ENCODE data around the gene ZSCAN5A.
"Not testable (repeated sequence)": the region's sequence is repeated elsewhere in the genome, so short reads cannot be mapped to it uniquely, and the experiment has no call there.

The ZSCAN5A gene

GRCh38 chr19:56209091-56209490, 105.5 kb downstream of the ZSCAN5A start:
- no peak for DNase-seq (ENCODE audit: low read depth in 2 of 2)

DNA sequence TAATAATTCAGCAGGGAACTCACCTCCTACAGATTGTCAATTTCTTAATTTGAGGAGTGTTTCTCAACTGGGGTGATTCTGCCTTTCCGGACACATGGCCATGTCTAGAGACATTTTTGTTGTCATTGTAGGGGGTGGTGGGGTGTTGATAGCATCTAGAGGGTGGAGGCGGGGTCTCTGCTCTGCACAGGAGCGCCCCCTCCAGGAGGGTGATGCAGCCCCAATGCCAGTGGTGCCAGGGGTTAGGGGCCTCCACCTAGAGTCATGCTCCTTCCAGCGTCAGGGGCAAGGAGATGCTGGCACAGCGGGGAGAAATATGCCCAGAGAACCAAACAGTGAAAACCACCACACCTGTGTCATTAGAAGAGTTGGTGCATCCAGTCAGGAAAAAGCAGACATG, 107.1 kb downstream of the ZSCAN5A start:
- not testable (repeated sequence) for DNase-seq (ENCODE audit: low read depth in 2 of 2)

DNA sequence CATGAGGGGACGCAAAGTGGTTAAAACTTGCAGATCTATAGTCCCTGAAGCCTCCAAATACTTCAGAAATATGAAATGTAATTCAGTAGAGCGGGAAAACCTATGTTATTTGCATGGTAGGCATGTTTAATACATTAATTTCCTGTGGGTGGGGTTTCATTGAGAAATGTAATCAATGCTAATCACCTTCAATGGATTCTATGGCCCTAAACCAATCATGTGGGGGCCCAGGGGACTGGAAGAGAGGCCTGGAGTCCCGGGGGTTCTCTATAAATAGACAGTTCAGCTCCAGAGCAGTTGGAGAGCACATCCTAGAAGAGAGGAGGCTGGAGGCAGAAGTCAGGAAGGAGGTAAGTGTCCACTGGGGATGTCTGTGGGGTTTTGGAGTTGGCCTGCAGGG, 112.7 kb downstream of the ZSCAN5A start, which contains the start of gene ZSCAN5C:
Gene ZSCAN5C (plus strand): TSS at position 301 of the 400 bp plus-strand sequence. CDS start 3,641 bp downstream, outside the sequence.
- no peak for DNase-seq (ENCODE audit: low read depth in 2 of 2)

DNA sequence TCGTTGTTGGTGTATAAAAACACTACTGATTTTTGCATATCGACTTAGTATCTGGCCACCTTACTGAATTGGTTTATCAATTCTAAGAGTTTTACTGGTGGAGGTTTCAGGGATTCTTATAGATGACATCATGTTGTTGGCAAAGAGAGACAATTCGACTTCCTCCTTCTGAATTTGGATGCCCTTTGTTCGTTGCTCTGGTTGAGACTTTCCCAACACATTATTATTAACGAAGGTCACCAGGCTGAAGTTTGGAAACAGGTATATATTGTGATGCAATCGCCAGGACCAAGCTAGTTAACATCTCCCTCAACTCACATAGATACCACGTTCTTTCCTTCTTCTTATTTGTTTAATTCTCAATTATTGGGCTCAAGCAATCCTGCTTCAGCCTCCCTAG, 115.0 kb downstream of the ZSCAN5A start:
- DNase-seq (ENCODE audit: low read depth in 2 of 2) = no peak

DNA sequence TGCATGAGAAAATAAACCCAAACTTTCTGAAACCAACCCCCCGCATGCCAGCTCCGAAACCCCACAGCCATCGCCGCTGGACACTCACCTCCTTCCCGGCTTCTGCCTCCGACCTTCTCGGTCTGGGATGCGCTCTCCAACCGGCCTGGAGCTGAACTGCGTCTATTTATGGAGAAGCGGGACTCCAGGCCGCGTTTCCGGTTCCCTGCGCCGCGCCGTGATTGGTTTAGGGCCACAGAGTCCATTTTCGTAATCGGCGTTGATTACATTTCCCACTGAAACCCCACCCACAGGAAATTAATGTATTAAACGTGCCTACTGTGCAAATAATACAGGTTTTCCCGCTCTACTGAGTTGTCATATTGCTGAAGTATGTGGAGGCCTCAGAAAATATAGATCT, 117.0 kb downstream of the ZSCAN5A start, which contains the start of gene ZSCAN5B:
Gene ZSCAN5B (minus strand): TSS at position 138 of the 400 bp plus-strand sequence. CDS start 4,731 bp downstream, outside the sequence.
- not testable (repeated sequence) for DNase-seq (ENCODE audit: low read depth in 2 of 2)

DNA sequence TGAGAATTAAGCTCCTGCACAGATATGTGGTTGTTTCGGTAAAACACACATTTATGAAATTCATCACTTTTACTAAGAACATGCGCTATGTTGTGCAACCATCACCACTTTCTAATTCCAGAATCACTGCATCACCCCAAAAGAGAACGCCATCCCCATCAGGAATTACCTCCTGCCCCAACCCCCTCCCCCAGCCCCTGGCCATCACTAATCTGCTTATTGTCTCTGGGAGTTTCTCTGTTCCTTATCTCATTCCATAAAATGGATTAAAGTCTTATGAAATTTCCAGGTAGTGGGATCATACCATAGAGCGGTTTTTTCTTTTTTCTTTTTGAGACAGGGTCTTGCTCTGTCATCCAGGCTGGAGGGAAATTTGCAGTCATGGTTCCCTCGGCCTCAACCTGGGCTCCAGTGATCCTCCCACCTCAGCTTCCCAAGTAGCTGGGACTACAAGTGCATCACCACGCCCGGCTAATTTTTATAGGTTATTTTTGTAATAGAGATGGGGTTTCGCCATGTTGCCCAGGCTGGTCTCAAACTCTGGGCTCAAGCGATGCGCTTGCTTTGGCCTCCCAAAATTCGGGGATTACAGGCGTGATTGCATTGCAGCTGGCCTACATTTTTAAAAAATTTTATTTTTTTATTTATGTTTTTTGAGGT, 120.5 kb downstream of the ZSCAN5A start:
- no peak for DNase-seq (ENCODE audit: low read depth in 2 of 2)

DNA sequence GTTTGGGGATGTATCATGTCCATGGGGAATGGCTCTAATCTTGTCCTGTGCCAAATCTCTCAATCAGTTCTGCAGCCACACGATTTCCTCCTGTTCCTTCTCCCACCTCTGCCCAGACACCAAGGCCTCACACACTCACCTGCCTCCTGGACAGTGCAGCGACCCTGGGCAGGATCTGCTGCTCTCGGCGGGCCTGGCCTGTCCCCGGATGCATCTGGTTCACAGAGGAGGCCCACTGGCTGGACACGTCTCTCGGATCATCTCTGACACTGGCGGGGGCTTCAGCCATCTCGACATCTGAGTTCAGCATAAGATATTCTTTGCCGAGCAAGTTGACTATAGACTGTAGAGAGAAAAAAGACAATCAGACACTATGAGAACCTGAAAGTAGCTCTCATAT, 122.9 kb downstream of the ZSCAN5A start:
- no peak for DNase-seq (ENCODE audit: low read depth in 2 of 2)

DNA sequence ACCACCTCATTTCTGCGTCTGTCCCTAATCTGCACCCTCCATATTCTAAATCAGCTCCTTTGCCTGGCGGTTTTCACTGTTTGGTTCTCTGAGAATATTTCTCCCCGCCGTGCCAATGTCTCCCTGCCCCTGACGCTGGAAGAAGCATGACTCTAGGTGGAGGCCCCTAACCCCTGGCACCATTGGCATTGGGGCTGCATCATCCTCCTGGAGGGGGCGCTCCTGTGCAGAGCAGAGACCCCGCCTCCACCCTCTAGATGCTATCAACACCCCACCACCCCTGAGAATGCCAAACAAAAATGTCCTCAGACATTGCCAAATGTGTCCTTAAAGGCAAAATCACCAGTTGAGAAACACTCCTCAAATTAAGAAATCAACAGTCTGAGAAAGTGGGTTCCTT, 123.5 kb downstream of the ZSCAN5A start:
- no peak for DNase-seq (ENCODE audit: low read depth in 2 of 2)

DNA sequence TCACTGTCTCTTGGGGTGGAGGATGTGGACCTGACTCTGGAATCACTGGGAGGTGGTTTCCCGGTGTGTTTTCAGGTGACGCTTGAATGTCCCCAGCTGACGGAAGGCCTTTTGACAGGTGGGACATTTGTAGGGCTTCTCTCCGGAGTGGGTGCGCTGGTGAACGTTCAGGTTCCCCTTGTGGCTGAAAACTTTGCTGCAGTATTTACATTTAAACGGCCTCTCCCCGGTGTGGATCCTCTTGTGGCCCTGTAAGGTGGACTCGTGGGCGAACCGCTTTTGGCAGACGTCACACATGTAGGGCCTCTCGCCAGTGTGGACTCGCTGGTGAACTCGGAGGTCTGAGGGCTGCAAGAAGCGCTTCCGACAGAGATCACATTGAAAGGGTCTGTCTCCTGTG, 124.9 kb downstream of the ZSCAN5A start:
- DNase-seq (ENCODE audit: low read depth in 2 of 2) = no peak

DNA sequence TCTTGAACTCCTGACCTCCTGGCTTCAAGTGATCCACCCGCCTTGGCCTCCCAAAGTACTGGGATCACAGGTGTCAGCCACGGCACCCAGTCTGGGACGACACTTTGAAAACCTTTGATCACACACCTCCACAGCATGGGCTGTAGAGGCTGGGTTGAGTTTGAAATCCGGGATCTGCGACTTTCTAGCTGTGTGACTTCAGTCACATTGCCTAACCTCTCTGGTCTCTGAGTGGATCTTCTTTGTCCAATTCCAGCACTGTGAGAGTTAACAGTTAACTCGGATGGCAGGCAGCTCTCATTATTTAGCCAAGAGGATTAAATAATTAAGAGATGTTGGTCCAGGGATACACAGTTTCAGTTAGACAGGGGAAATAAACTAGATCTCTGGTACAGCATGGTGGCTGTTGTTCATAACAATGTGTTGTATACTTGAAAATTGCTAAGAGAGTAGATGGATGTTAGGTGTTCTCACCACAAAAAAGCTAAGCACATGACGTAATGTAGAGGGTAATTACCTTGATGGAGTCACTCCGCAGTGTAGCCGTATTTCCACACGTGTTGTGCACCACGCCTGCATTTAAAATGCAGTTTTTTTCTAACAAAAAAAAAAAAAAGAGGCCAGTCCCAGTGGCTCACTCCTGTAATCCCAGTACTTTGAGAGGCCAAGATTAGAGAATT, 136.9 kb downstream of the ZSCAN5A start:
- no peak for DNase-seq (ENCODE audit: low read depth in 2 of 2)

DNA sequence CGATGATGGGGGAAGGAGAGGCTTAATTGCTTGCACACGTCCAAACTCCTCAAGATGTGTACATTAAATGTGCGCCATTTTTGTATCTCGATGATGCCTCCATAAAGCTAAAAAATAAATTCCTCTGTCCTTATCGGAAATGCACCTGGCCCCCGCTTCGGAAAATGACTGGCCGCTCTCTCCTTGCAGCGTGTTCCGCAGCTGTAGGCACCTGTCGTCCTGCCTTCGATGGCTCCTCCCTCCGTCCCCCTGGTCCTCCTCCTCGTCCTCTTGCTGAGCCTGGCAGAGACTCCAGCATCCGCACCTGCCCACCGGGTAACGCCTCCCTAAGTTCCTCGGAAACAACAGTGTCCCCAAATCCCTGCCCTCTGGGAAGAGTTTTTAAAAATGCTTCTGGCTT, 137.8 kb downstream of the ZSCAN5A start:
- no peak for DNase-seq (ENCODE audit: low read depth in 2 of 2)

DNA sequence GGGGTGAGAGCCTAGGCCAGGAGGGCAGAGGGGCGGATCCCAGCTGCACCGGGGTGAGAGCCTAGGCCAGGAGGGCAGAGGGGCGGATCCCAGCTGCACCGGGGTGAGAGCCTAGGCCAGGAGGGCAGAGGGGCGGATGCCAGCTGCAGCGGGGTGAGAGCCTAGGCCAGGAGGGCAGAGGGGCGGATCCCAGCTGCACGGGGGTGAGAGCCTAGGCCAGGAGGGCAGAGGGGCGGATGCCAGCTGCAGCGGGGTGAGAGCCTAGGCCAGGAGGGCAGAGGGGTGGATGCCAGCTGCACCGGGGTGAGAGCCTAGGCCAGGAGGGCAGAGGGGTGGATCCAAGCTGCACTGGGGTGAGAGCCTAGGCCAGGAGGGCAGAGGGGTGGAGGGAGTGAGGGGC, 138.3 kb downstream of the ZSCAN5A start:
- not testable (repeated sequence) for DNase-seq (ENCODE audit: low read depth in 2 of 2)

DNA sequence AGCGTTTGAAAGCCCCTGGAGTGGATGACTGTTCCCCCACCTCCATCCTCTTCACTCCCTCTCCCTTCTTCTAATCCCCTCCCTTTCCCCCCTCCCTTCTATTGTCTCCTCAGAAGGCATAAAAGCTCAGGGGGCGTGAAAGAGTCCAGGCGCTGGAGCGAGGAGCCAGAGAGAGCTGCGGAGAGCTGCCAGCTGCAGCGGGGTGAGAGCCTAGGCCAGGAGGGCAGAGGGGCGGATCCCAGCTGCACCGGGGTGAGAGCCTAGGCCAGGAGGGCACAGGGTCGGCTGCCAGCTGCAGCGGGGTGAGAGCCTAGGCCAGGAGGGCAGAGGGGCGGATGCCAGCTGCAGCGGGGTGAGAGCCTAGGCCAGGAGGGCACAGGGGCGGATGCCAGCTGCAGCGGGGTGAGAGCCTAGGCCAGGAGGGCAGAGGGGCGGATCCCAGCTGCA, 138.8 kb downstream of the ZSCAN5A start, which contains the start of gene GALP:
Gene GALP (plus strand): TSS at position 148 of the 447 bp plus-strand sequence. CDS start 1,101 bp downstream, outside the sequence.
- not testable (repeated sequence) for DNase-seq (ENCODE audit: low read depth in 2 of 2)

DNA sequence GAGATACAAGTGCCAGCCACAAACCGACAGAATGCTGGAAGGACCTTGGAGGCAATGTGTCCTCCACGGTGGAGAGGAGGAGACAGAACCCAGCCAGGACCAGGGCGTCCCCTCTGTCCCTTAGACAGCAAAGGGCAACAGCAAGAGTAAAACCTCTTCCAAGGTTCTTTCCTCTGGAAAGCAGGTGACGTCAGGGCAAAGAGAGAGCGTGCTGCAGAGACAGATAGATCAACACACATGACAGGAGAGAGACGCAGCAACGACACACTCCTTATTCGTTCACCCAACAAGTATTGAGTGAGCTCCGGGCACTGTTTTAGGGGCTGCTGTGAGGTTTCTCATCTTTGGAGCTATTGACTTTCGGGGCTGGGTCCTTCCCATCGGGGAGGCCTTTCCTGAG, 140.1 kb downstream of the ZSCAN5A start:
- no peak for DNase-seq (ENCODE audit: low read depth in 2 of 2)

DNA sequence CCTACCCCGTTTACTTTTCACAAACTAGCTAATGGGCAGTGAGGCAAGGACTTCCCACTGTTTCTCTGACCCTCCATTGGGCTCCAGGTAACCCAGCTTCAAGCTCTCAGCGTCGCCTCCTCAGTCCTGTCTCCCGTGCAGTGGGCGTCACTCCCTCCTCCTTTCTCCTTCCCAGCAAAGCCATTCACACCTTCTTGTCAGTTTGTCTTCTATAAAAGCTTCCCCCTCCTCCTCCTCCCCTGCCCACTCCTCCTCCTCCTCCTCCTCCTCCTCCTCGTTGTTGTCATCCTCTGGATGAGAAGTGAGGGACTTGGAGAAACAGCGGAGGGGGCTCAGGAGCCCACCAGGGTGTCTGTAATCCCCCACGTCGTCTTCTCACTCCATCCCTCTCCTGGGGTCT, 140.6 kb downstream of the ZSCAN5A start:
- no peak for DNase-seq (ENCODE audit: low read depth in 2 of 2)

Data from activated CD8-positive, alpha-beta memory T cell treated with anti-CD3 and anti-CD28 coated beads for 4 hours (primary cell).